Muscle of back (tissue), 11 donors: ENCODE data around the gene PPFIBP1. TPM values are rescaled to one million over a fixed set of nuclear protein-coding genes. Genes with fewer than 3 reads are reported as not detected.
"Not testable (repeated sequence)": the region's sequence is repeated elsewhere in the genome, so short reads cannot be mapped to it uniquely, and the experiment has no call there.

ENCODE experiments used
- DNase-seq, 3 donors: peaks; one replicate each; pipeline versions ENCODE4 v3.0.0 to v3.0.0-alpha.2; 2013
- polyA plus RNA-seq, 10 donors: library from polyadenylated mRNA; unstranded; fragments of 120-200 nt; gene quantifications; one replicate each; pipeline ENCODE4 v1.2.1, GENCODE V29; 2013; ENCODE audit not compliant: insufficient read length in 10 of 10

Gene PPFIBP1
- polyA plus RNA-seq, 10 donors, result 23.2 to 51.9 (median 35.8) TPM

DNA sequence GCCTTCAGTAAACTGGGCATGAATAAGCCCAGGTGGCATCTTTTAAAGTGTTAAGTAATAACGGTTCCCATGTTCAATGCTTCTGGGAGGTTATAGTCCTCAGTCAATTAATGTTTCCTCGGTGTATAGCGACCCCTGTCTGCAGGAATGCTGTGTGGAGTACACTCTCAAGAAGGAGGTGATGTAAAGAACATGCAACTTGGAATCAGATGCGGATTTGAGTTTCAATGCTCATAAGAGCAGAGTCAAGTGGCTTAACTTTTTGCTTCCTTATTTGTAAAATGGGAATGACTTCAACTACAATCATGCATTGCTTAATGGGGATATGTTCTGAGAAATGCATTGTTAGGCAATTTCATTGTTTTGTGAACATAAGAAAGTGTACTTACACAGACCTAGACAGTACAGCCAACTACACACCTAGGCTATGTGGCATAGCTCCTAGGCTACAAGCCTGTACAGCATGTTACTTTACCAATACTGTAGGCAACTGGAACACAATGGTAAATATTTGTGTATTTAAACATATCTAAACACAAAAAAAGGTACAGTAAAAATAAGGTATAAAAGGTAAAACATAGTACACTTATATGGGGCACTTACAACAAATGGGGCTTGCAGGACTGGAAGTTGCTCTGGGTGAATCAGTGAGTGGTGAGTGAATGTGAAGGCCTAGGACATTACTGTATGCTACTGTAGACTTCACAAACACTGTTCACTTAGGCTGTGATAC, 179.9 kb downstream of the PPFIBP1 start:
- peak; percentile 67 to 87 (median 81) for DNase-seq

DNA sequence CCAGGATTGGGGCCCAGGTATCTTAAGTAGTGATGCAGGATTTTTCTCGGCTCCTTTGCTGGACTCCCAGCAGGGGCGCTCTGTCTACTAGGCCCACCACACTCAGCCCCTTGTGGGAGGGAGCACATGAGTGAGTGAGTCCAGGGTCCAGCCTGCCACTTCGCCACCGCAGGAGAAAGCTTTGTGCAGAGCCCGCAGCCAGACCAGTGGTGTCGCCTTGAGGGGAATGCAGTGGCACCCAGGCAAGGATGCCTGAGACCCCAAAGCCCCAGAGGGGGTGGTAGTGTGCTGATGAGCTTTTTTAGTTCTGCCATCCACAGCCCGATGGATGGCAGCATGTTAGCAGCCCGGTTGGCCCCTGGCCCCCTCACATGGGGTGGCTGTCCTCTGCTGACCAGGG, 181.3 kb downstream of the PPFIBP1 start:
- DNase-seq, result no peak

DNA sequence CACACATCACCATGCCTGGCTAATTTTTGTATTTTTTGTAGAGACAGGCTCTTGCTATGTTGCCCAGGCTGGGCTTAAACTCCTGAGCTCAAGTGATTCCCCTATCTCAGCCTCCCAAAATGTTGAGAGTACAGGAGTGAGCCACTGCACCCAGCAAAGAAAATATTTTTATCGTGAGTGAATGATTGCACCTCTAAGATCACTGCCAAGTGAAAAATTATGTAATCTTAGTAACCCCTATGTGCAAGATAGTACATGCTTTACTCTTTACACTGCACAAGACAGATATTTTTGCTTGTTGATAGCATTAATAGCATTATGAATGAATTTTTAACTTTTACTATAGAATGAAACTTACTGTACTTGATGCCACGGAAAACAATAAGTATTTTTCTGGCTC, 183.2 kb downstream of the PPFIBP1 start:
- no peak for DNase-seq

DNA sequence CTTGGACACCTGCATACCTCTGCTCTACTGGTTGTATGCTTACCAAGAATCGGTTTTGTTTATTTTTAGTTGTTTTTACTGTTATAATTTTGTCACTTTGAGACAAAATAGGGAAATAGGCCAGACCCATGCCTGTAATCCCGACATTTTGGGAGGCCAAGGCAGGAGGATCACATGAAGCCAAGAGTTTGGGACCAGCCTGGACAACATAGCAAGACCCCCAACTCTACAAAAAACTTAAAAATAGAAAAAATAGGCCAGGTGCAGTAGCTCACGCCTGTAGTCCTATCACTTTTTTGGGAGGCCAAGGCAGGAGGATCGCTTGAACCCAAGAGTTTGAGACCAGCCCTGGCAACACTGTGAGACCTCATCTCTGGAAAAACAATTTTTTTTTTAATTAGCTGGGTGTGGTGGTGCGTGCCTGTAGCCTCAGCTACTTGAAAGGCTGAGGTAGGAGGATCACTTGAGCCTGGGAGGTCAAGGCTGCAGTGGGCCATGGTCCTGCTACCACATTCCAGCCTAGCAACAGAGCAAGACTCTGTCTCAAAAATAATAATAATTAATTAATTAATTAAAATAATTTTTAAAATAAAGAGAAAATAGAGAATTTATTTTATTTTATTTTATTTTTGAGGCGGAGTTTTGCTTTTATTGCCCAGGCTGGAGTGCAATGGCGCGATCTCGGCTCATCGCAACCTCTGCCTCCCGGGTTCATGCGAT, 185.4 kb downstream of the PPFIBP1 start:
- DNase-seq, result no peak

DNA sequence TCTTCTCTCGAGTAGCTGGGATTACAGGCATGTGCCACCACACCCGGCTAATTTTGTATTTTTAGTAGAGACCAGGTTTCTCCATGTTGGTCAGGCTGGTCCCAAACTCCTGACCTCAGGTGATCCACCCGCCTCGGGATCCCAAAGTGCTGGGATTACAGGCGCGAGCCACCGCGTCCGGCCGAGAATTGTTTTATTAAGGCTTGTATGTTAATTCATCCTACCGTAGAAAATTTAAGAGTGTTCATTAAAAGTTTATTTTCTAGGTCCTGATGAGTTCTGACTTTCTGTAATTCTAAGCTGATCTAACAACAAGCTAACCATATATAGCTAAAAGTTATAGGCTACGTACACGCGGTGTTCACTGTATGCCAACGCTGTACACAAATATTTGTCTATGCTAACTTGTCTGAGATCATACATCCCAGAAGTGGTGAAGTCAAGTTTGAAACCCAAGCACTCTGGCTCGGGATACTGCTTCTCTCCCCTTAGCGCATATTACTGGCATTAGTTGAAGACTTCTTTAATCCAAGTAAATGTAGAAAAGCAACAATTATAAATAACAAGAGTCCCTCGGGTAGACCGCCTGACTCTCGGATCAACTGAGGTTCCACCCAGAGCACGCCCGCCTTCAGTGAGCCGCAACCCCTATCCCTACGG, 186.1 kb downstream of the PPFIBP1 start:
- peak in 1 of 3 donors; percentile 56 for DNase-seq

DNA sequence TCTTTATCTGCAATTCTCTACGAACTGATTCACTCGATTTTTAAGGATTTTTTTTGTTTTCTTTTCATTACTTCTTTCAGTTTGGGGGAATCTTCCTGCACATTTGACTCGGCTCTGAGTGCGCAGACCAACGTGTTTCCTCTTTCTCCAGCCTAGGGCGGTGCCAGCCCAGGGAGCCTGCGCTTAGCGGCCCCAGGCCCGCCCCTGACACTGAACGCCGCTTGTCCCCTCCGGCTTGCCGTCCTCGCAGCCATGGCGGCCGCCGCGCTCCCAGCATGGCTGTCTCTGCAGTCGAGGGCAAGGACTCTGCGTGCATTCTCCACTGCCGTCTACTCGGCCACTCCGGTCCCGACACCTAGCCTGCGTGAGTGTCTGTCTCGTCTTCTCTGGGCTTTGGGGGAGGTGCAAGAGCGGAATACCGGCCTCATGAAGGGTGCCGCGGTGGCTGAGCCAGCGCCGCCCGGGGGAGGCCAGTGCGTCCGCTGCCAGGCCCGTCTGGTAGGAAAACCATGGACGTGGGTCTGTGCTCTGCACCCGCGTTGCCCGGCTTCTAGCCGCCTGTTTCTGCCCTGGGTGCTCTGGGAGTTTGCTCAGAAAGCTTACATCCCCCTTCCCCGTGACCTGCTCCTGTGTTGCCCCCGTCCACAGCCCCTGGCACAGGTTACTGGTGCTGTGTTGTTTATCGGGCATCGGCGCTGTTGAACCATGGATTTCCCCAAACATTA, 186.7 kb downstream of the PPFIBP1 start, which contains the start of gene MRPS35:
MRPS35 (plus strand) TSS at position 241 of the 725 bp plus-strand sequence; CDS start at position 253, 12 bp downstream.
- peak; percentile 93 to 98 (median 94) for DNase-seq

DNA sequence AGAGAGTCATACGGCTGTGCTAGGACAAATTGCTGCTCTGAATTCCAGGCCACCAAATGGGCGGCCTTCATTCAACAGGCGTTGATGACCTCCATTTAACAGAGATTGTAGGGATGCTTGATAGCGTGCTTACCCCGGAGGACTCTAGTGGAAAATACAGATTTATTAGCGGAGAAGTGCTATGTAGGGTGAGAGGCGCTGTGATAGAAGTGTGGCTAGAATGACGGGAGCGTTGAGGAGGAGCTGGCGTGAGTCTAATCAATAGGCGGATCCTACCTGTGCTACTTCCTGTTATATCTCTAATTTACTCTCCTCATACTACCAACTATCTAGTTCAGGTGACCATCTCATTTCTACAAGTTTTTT, 187.3 kb downstream of the PPFIBP1 start:
- DNase-seq, result no peak

DNA sequence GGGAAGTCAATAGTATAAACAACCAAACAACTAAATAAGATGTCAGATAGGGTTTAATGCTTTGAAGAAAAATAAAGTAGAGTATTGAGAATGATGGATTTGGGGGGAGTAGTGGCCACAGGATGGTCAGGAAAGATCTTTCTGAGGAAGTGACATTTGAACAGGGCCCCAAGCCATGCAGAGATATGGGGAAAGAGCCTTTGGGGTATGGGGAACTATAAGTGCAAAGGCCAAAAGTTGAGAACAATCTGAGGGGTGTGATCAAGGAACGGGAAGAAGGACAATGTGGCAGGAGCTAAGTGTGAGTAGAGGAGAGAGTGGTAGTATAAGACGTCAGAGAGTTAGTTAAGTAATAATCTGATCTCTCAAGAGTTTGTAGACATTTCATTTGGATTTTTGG, 188.0 kb downstream of the PPFIBP1 start:
- no peak for DNase-seq

DNA sequence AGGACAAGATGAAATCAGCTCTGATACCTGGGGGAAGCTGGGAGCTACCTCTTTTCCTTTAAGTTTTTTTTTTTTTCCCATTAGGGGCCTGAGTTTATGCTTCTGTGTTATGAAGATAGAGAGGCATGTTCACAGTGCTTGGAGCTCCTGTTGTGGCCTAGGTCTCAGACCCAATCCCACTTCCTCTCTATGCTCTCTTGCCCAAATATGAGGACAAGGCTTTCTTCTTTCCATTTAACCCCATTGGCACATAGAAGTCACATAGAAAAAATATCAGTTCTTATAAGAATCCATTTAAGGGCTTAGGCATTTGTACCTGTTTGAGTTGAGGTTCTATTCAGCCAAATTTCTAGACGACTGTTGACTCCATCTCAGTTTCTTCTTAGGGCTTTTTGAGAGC, 199.2 kb downstream of the PPFIBP1 start:
- DNase-seq, result no peak

DNA sequence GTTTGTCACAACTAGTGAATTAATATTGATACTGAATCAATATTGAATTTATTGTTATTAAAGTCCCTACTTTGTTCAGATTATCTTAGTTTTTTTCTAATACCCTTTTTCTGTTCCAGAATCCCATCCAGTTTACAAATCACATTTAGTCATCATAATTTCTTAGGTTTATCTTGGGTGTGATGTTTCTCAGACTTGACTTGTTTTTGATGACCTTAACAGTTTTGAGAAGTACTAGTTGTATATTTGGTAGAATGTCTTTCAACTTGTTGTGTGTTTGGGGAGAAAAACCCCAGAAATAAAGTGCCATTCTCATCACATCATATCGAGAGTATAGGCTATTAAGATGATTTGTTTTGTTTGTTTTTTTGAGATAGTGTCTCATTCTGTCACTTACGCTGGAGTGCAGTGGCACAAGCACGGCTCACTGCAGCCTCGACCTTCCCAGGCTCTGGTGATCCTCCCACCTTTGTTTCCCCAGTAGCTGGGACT, 206.1 kb downstream of the PPFIBP1 start:
- no peak for DNase-seq

DNA sequence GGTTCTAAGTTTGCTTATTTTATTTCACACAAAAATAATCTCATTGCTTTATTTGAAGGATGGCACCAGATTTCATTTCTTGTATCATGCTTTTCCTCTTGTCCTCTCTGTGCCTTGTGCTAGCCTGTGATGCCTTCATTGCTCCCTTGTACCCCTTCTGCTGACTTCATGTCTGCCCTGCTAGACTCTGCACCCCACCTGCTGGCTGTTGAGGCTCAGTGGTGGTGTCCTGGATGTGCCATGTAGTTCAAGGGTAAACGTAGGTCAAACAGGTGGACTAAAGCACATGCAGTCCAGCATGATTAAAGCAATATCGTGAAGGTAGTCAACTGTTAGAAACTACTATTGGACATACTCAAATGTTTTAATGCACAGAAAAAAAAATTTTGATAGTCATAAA, 208.3 kb downstream of the PPFIBP1 start:
- no peak for DNase-seq

DNA sequence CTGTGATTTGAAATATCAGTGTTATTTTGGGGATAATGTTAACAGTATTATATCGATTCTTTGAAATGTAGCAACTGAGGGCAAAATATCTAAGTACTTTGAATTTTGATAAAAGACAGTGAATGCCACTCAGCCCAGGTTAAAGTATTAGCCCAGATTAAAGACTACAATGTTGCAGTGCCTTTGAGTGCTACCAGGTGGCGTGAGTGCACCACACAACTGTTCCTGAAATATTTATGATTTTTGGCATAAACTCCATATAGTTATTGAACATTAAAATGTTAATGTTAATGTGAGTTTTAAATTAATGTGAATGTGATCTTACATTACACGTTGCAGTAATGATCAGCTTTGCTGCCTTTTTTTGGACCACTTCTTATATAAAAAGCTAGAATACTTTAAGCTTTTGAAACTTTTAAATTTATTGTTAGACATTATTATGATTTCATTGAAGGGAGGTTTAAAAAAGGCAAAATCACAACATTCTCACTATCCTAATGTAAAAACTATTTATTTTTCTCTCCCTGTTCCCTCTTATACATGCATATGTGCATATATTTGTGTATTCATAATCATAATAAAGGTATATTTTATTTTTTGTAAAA, 209.1 kb downstream of the PPFIBP1 start:
- DNase-seq, result peak; percentile 20 to 46 (median 27)

DNA sequence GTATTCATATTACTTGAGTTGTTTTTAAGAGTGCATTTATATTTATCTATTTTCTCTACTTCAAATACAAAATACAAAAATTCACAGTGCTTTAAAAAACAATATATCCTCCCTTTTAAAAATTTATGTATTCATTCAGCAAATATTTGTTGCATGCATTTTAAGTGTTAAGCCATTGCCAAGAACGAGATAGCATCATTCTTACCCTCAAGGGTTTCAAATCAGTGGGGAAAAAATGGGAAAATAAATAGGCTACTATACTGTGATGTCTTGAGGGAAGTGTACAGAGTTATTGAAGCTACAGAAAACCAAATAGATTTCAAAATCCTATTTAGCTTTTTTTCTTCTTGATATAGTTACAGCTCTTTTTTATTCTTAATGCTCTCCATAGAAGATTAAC, 209.8 kb downstream of the PPFIBP1 start:
- DNase-seq, result no peak

DNA sequence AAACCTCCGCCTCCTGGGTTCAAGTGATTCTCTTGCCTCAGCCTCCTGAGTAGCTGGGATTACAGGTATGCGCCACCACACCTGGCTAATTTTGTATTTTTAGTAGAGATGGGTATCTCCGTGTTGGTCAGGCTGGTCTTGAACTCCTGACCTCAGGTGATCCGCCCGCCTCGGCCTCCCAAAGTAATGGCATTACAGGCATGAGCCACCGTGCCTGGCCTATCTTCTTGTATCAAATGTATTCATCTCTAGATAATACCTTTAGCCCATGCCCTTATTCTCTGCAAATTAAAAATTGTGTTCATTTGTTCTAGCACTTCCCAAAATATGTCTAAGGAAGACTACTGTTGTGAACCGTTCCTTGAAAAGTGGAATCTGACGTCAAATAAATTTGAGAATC, 210.3 kb downstream of the PPFIBP1 start:
- not testable (repeated sequence) for DNase-seq

DNA sequence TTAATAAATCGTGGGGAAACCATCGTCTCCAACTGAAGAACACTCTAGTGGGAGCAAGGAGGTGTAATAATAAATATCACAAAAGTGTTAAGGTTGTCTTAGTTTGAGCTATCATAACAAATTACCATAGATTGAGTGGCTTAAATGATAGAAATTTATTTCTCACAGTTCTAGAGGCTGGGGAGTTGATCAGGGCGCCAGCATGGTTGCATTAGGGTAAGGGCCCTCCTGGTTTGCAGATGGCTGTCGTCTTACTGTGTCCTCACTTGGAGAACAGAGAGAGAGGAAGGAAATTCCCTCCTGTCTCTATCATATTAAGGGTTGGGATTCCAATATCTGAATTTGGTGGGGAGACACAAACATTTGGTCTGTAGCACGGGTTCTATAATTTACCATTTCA, 219.6 kb downstream of the PPFIBP1 start:
- DNase-seq, result no peak

Other genes starting within 250 kb of the PPFIBP1 start
- 1 to 10 TPM; 1.5 to 3.0 (median 1.9) TPM for gene BMAL2, start 191.4 kb upstream of the PPFIBP1 start, polyA plus RNA-seq
- gene SMCO2, start 77.5 kb upstream of the PPFIBP1 start, polyA plus RNA-seq, result not detected
- 1 to 10 TPM in 9 of 10 donors, under 1 TPM in 1; 0.34 to 2.4 (median 1.2) TPM for gene REP15, start 172.2 kb downstream of the PPFIBP1 start, polyA plus RNA-seq
- 10 to 100 TPM; 45.8 to 62.9 (median 49.1) TPM for gene MRPS35, start 186.6 kb downstream of the PPFIBP1 start, polyA plus RNA-seq